ENCODE data around the gene RREB1.

RREB1 gene

DNA sequence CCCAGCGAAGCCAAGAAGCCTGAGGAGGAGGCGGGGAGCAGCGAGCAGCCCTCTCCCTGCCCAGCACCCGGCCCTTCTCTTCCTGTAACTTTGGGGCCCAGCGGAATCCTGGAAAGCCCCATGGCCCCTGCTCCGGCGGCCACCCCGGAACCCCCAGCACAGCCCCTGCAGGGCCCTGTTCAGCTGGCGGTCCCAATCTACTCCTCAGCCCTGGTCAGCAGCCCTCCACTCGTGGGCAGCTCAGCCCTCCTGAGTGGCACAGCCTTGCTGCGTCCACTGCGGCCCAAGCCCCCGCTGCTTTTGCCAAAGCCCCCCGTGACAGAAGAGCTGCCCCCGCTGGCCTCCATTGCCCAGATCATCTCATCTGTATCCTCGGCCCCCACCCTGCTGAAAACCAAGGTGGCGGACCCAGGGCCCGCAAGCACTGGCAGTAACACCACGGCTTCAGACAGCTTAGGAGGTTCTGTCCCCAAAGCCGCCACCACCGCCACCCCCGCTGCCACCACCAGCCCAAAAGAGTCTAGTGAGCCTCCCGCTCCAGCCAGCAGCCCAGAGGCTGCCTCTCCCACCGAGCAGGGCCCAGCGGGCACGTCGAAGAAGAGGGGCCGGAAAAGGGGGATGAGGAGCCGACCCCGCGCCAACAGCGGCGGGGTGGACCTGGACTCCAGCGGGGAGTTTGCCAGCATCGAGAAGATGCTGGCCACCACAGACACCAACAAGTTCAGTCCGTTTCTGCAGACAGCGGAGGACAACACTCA is 123.4 kb downstream of the RREB1 start:
- no peak for DNase-seq

DNA sequence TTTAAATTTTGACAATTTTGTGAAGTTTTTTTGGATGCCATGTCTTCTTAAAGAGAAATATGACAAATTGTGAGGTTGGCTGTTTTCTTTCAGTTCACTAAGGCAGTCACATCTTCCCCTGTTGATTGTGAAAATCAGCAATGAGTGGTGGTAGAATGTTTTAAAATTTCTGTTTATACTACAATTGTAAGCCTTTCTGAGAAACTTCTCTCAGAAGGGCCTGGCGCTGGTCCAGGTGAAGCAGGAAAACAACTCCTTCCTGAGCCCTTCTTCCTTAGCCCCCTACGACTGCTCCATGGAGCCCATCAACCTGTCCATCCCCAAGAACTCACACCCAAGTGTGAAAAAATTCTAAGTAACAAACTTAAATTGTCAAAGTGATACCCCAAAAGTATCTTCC is 124.6 kb downstream of the RREB1 start:
- DNase-seq = no peak

DNA sequence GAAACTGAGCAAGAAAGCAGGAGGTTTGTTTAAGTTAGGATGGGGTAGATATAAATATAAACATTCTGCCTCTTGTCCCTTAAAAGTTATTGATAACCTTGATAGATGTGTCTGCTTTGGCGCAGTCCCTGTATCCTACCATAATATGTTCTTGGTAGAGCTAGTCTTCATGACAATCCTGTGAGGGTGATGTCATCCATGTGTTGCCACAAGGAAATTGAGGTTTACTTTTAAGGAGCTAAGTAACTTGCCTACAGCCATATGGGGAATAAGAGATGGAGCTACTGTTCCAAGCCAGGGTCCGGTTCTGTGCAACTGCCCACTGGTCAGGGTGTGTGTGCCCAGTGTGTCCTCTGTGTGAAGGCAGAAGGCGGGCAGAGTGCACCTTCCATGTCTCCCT is 126.8 kb downstream of the RREB1 start:
- DNase-seq = no peak

DNA sequence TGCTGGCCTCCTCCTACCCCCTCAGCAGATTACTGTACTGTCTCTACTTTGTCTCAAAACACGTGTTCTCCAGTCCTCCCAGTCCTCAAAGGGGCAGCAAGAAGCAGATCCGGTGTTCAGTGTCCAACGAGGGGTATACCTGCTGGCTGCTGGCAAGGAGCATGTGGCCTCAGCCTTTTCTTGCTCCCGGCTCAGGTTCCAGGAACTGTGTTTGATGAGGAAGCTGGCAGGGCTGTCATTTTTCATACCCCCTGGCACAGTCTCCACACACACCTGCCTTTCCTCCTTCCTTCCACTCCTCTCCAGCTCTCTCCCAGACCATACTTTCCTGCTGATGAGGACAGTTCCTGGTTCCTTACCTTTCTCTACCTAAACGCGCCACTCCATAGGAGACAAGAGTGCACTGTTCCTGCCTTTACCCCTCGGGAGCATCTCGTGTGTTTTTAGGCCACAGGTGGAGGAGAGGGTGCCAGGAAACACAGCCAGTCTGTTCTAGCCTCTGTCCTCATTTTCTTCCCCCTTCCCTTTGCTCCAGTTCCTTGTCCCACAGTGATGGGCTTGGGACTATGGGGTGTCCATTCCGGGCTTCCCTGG is 128.0 kb downstream of the RREB1 start:
- peak; percentile 97 for DNase-seq

DNA sequence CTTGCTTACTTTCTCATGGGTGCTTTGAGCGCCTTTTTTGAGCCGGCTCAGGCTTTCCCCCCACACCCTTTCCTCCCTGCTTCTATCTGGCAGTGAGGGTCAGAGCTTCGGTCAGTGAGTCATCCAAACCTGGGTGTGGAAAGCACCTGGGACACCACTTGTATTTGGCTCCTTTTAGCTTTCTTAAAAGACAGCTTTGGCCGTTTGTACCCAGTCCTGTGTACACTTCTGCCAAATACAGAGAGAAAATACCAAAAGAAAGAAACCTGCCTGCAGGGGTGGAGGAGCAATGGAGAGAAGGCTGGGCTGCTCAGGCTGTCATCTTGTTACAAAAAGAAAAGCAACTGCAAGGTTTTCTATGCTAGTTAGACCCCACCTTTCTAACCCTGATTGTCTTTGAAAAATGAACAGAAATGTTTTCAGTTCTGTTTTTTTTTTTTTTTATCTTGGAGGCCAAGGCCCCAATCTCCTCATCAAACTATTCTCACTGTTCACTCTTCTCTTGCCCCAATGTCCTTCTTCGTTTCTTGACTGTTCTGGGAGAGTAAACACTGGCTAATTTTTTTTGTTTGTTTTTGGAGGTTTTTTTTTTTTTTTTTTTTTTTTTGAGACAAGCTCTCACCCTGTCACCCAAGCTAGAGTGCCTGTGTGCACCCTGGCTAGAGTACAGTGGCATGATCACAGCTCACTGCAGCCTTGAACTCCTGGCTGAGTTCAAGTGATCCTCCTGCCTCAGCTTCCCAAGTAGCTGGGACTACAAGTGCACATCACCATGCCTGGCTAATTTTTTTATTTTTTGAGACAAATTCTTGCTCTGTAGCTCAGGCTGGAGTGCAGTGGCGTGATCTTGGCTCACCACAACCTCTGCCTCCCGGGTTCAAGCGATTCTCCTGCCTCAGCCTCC is 128.8 kb downstream of the RREB1 start:
- peak; percentile 66 for DNase-seq

DNA sequence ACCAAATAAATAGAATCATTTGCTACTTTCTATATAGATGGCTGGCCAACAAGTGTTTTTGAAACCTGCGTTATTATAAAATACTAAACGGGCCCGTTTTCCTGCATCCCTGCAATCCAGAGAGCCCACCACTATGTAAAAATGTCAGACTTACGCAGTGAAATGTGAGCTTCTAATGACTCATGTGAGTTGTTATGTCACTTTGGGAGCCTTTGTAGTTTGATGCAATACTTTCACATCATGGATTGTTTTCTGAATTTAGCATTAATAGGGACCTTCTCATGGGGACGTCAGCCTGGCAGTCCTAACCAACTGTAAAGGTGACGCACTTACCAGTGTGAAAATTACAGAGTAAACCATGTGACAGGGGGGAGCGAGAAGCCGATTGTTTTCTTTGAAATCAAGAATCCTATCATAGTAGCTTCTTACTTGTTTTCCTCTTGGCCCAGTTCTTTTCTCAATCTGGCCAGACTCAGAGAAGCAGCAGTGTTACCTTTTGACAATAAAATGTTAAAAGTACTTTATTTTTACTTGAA is 130.0 kb downstream of the RREB1 start:
- DNase-seq = peak; percentile 26

DNA sequence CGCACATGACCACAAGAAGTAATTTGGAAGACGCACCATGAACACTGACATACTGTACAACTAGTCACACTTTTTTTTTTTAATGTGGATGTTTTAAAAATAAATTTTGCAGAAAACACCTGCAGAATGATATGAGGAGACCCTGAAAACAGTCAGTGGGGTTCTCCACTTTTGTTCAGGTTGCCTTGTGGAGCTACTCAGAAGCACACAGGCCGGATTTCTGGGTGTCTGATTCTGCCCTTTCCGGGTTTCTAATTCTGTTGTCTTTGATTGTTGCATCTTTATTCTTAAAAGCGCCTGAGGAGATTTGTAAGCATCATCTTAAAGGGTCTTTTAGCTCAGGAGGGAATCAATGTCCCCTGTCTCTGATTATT is 130.8 kb downstream of the RREB1 start:
- no peak for DNase-seq

DNA sequence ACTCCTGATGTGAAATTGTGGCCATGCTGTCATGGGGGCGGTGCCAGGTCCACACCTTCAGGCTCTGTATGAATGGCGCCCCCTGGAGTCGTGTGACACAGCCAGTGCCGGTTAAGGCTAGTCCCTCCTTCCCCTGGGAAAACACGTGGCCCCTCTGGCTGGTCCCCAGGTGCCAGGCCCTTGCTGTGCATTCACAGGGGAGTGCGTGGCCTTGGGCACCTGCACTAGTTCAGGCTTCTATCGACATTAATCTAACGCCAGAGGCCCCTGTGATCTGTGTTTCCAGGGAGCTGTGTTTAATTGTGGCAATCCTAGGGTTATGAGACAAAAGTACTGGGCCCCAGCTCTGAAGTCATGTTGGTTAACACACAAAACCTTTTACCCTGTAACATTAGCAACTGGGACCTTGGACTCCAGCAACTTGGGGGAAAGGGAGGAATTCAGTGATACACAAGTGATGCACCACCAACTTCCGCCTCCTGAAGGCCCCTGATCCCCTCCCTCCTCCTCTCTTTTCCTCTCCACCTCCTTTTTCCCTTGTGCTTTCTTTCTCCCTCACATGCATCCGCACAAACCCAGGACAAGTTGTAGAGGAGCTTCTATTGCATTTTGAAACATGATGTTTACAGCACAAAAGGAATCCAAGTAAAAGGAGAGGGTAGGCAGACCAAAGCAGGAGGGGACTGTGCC is 131.3 kb downstream of the RREB1 start:
- peak; percentile 97 for DNase-seq

DNA sequence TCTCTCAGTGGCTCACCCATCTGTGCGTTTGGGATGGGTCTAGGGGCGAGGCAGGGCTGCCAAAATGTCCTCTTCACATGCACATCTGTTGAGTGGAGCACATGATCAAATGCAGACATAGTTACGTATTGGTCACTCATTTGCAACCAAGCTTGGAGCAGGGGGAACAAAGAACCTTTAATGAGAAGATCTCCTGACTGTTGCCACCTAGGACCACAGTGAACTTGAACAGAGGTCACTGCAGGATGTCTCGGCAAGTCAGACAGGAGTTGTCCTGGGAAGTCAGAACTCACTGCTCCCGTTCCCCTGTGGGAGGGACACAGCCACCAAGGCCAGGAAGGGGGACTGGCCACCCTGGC is 131.8 kb downstream of the RREB1 start:
- DNase-seq = no peak

DNA sequence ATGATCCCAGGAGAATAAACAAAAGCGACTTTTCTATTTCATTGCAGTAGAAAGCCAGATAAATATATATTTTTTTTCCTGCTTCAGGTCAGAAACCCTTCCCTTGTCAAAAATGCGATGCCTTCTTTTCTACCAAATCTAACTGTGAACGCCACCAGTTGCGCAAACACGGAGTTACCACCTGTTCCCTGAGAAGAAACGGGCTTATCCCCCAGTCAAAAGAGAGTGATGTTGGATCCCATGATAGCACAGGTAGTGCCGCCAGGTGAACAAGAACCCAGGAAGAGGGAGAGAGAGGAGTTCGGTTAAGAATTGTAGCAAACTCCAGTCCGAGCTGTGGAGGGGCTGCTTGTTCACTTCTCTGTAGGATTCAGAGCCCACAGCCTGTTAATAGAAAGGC is 132.6 kb downstream of the RREB1 start:
- no peak for DNase-seq

DNA sequence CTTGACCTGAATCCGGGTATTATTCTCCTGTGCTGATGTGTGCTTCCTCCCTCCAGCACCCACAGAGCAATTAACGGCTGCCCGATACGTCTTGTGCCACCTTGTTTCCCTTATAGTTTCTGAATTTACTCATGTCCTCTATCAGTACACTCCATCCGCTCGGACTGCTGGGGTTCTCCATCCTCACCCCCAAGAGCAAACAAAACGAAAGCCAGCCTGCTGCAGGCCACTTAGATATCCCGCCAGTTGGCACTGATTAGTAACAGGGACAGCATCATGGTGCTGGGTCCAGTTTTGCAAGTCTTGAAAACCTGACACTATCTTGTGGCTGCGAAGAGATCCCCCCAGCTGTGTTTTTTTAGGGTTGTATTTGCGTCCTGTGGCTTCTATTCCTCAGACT is 133.4 kb downstream of the RREB1 start:
- no peak for DNase-seq

DNA sequence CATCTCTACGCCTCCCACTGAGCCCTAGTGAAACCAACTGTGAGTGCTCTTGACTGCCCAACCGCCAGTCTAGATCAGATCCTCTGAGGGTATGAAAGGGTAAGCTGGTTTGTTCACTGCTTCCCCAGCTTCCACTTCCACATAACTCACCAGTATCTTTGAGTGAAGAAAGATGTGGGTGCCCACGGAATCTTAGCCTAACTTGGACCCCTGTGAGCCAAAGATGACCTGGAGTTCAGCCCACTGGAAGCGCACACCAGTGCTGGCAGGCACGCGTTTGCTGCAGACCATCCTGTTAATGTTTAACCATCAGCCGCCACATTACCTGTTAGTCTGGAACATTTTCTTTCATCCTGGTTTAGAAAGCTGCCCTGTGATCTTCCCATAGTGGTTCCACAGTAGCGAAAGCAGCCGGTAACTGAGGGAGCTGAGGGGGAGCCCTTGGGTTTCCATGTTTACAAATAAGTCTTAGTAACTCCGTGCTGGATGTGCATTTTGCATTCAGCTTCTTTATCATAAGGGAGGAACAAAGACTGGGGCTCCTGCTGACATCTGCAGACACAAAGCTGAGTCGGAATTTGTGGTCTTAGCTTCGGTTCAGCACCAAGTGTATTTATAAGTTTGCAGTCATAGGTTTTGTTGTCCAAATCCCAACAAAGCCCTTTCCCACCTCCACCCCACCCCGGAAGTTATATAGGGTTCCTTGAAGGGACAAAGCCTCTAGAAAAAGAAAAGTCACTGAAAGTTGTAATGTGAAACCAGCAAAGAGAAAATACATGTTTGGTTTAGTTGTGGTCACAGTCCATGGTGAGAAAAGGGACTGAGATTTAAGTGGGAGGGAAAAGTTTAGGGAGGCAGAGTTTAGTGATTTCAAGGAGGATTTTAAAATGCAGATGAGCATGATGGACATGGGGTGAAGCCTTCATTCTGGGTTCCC is 134.2 kb downstream of the RREB1 start:
- no peak for DNase-seq

DNA sequence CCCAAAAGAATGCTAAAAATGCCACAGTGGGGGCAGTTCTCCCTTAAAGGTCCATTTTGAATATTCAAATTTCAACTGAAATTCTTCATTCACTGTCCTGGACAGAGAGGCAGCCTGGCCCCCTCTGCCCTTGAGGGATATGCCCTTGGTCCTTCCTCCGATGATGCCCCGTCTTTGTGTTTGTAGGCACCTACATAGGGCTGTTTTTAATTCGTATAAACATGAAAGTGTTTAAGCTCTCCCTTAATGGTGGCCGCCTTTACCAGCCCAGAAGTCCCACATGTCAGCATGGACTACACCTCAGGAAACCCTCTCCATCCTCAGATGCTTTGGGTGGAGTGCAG is 135.0 kb downstream of the RREB1 start:
- DNase-seq = no peak

DNA sequence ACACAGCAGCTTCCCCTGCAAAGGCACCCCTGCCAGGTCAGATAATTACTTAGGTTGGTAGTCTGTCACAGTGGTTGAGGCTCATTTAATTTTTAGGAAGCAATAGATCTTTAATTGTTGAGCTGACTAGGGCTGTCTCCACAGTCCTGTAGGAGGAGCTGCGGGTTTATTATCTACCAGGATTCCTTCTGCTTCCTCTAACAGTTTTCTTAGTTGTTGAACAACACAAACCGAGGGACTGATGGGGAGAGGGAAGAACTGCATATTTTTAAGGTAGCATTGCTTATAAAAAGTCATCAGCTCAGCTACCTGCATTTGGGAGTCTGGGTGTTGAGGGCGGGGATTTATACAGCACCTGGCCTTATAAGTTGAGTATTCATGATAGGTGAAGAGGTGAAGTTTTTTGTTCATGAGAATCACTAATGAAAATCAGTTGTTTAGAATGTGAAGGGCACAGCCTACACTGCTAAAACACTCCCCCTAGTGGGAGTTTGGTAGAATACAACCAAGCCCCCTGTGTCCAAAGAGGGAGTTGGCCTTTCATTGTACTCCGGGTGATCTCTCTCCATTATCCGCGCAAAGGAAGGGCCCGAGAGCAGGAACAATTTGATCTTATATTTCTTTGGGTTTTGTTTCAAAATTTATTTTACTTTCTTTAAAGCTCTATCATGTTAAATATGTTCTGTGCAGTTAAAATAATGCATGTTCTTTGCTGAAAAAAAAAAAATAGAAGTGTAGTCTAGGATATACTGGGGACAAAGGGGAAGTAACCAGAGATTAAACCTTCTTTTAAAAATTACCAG is 135.6 kb downstream of the RREB1 start:
- peak; percentile 91 for DNase-seq

DNA sequence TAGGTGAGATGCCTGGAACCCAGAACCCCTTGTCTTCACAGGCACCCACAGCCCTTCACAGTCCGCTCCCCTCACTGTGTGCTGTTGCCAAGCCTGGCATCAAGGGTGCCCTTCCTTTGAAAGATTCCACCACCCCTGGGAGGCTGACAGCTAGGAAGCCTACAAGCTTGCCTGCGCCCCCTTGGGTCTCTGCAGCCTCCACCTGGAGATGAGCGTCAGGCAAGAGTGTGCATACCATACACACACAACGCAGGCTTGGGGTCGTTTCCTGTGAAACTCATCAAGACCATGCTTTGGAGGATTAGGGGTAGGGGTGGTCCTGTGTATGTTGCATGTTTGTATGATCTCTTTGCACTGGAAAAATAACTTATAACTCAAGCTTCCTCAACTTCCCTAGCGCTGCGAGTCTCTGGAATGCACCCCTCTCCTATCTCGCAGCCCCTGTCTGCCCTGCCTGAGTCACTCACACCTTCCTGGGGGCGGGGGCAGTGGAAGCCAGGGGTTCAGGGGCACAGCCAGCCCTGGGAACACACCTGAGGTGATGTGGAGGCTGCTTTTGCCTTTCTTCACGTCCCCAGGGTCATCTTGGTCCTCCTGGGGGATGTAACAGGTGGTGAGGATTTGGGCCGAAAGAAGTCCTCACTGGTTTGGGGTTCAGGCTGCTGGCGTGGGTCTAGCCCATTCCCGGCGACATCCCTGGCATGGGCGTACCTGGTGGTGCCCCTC is 138.1 kb downstream of the RREB1 start:
- DNase-seq = no peak

DNA sequence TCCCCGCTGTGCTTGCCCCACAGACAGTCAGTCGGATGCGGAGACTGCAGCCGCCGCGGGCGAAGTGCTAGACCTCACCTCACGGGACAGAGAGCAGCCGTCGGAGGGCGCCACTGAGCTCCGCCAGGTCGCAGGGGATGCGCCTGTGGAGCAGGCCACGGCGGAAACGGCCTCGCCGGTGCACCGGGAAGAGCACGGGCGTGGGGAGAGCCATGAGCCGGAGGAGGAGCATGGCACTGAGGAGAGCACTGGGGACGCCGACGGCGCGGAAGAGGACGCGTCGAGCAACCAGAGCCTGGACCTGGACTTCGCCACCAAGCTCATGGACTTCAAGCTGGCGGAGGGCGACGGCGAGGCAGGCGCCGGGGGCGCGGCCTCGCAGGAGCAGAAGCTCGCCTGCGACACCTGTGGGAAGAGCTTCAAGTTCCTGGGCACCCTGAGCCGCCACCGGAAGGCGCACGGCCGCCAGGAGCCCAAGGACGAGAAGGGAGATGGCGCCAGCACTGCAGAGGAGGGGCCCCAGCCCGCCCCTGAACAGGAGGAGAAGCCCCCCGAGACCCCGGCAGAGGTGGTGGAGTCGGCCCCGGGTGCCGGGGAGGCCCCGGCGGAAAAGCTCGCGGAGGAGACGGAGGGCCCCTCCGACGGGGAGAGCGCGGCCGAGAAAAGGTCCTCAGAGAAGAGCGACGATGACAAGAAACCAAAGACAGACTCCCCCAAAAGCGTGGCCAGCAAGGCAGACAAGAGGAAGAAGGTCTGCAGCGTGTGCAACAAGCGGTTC is 138.8 kb downstream of the RREB1 start:
- no peak for DNase-seq

DNA sequence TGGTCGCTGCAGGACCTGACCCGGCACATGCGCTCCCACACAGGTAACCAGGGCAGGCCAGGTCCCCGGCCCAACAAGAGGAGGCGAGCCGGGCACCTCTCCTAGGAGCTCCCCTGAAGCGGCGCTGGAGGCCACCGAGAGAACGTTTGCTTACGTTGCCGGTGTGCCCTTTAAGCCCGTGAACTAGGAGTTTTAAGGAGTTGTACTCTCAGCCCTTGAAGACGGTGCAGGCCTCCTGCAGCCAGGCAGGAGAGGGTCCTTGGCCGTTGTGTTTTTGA is 139.4 kb downstream of the RREB1 start:
- DNase-seq = no peak

DNA sequence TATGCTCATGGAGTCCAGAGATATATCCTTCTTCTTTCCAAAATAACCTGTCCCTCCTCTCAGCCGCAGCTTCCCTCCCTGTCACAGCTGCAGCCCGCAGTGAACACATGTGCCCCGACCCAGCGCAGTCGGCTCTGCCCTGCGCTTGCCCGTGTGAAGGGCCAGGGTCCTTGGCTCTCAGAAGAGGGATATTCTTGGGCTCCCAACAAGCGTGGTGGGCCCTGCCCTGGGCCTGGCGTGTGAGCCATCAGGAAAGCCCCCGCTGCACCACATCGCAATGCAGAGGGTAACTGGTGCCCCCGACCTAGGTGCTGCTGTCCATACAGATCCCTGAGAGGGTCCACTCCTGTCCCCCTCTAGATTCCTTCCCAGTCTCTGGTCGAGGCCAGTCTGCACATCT is 140.1 kb downstream of the RREB1 start:
- no peak for DNase-seq

DNA sequence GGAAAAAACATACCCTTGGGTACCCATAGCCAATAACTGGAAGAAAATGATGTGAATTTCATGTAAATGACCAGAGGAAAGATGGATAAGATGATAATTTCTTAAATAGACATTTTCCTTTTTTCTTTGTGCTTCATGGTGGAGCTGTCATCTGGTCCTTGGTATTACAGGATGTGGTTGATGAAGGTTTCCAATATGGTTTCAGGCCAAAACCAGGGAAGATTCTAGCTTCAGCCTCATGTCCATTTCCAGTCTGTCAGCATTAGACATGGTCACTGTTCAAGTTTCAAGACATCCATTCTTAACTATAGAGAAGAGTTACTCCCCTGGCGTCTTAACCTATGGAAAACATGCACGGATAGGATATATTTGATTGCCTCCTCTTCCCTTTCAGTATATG is 141.6 kb downstream of the RREB1 start:
- no peak for DNase-seq

All from NCI-H2029 (cell line).